ENCODE measurements around the gene FPR1.

- TF ChIP-seq CTCF (IDR thresholded peaks at IDR 0.05; ENCODE audit: borderline replicate concordance, extremely low read depth, low read length, poor library complexity, severe bottlenecking) (no peak), EZH2 (IDR thresholded peaks at IDR 0.05; ENCODE audit: borderline replicate concordance, low read depth, low read length, severe bottlenecking) (no peak)
Observed at GRCh38 chr19:51701468-51702100, 50.1 kb downstream of the FPR1 start.
